HL-60 (cell line): Measurements from ENCODE around the gene ABCB9.

ENCODE experiments used
- CTCF ChIP-seq: IDR thresholded peaks from one replicate; pipeline ENCODE4 v1.5.1; 2011; ENCODE audit warnings: low read length, control low read depth, inconsistent platforms; ENCODE audit not compliant: insufficient read depth
- POLR2AphosphoS5 ChIP-seq: IDR thresholded peaks from 2 replicates; pipeline ENCODE4 v1.6.1; 2012; ENCODE audit warnings: low read depth
- REST ChIP-seq: IDR thresholded peaks from 2 replicates; pipeline ENCODE4 v1.6.1; 2012; ENCODE audit warnings: low read depth; ENCODE audit not compliant: insufficient replicate concordance
- SPI1 ChIP-seq: IDR thresholded peaks from 2 replicates; pipeline ENCODE4 v1.6.1; 2012; ENCODE audit warnings: low read depth, mild to moderate bottlenecking, borderline replicate concordance

- TF ChIP-seq CTCF (no peak), REST (no peak), POLR2AphosphoS5 (no peak), SPI1 (no peak)
Observed at GRCh38 chr12:122895320-122895703, 71.0 kb downstream of the ABCB9 start.
